Measurements from ENCODE around the gene KLF9. TPM values are rescaled to one million over a fixed set of nuclear protein-coding genes. Genes with fewer than 3 reads are reported as not detected.

The KLF9 gene
- total RNA-seq, 1 donor from 2014 or later = 6.3 TPM

GRCh38 chr9:70347046-70347445, 67.4 kb downstream of the KLF9 start:
- no peak for TF ChIP-seq CTCF (conservative IDR thresholded peaks at IDR 0.05; ENCODE audit: low read depth, low read length)
- H3K4me3 ChIP-seq (ENCODE audit: low read depth, low read length) = no peak overlapping the region
- peak; percentile 19 for DNase-seq (ENCODE audit: low read depth)

GRCh38 chr9:70340572-70340971, 73.9 kb downstream of the KLF9 start:
- DNase-seq (ENCODE audit: low read depth) = no peak
- H3K4me3 ChIP-seq (ENCODE audit: low read depth, low read length) = no peak overlapping the region
- no peak for TF ChIP-seq CTCF (conservative IDR thresholded peaks at IDR 0.05; ENCODE audit: low read depth, low read length)

Other genes with a start within 250 kb of the KLF9 start
- 18.4 and 46.7 TPM in 2 replicates for gene SMC5, start 155.7 kb downstream of the KLF9 start, total RNA-seq